ENCODE data around the gene TAOK3. TPM values are rescaled to one million over a fixed set of nuclear protein-coding genes. Genes with fewer than 3 reads are reported as not detected.

Gene TAOK3
- total and polyA plus RNA-seq, 10 of the 15 experiments (the other 5 are each of a cell fraction or from before 2014, with no cell fraction given), result 41.3 to 131 (median 57.8) TPM

DNA sequence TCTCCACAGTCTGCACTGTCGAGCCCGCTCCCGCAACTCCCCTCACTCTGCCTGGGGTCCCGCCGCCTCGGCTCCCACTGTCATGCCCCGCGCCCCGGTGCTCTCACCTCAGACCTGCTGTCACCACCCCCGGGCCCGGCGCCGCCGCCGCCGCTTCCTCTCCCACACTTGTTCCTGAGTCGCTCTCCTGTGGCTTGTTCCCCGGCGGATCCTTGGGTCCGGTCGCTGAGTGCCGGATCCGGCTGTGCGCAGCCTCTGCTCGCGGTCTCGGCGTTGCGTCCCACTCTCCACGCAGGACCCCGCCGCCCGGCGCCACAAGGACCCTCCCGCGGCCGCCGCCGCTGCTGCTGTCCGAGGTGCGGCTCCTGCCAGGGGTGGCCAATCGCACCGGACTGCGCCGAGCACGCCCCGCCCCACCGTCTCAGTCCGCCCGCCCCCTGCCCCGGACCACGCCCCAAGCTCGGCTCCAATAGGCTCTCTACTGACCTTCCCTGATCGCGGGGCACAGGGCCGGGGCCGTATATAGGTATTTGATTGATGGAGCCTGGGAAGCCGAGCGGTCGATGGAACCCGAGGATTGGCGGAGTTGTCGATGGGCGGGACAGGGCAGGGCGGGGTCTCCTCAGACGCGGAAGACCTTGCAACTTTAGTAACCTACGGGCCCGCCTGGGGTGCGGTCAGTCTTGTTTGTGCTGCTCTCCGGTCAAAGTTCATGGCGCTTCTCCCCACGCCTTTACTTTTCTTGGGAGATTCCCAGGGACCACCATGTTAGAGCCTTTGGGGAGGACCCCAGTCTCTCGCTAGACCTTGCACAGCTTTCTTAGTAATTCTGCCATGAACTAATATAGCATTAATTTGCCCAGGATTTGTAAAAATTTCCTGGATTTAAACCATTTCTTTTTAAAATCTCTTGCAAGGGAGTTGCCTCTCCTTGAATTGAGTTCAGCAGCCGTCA, at the start of gene TAOK3 (continued):
- TF ChIP-seq IRF4 (IDR thresholded peaks at IDR 0.05; ENCODE audit: low read depth, low read length) (0 out of 2 replicates have a peak, but pooled peaks have one; percentile 8), IKZF1 (conservative IDR thresholded peaks at IDR 0.05) (peak; percentile 77), JUNB (IDR thresholded peaks at IDR 0.05) (no peak), DPF2 (IDR thresholded peaks at IDR 0.05) (peak; percentile 68), ZBED1 (IDR thresholded peaks at IDR 0.05; ENCODE audit: borderline replicate concordance) (no peak), YBX1 (IDR thresholded peaks at IDR 0.05) (no peak), RAD21 (IDR thresholded peaks at IDR 0.05; ENCODE audit: insufficient read depth, low read depth, low read length) (no peak), SREBF1 (IDR thresholded peaks at IDR 0.05; ENCODE audit: low read length) (no peak), CREB1 (IDR thresholded peaks at IDR 0.05; ENCODE audit: low read depth) (peak; percentile 62; the same call in 1 of the 2 replicates), ESRRA (IDR thresholded peaks at IDR 0.05; ENCODE audit: low read length) (no peak), HCFC1 (IDR thresholded peaks at IDR 0.05; ENCODE audit: low read length) (peak; percentile 72), SP1 (IDR thresholded peaks at IDR 0.05; ENCODE audit: low read depth, low read length) (peak; percentile 92), ZNF384 (IDR thresholded peaks at IDR 0.05; ENCODE audit: borderline replicate concordance, low read depth, low read length) (no peak), CREM (IDR thresholded peaks at IDR 0.05; ENCODE audit: low read depth) (peak; percentile 38; the same call in 1 of the 2 replicates), TAF1 (IDR thresholded peaks at IDR 0.05; ENCODE audit: borderline replicate concordance, low read depth, low read length) (peak; percentile 98), MYC (IDR thresholded peaks at IDR 0.05; ENCODE audit: insufficient read depth, insufficient read length, insufficient replicate concordance, low read length, severe bottlenecking) (peak; percentile 58), FOXK2 (IDR thresholded peaks at IDR 0.05) (peak; percentile 78), NFIC (IDR thresholded peaks at IDR 0.05; ENCODE audit: low read depth, low read length) (no peak), BRCA1 (IDR thresholded peaks at IDR 0.05; ENCODE audit: low read depth, low read length) (no peak), ATF7 (IDR thresholded peaks at IDR 0.05; ENCODE audit: low read depth) (no peak)
- TF ChIP-seq, protein P1, sequence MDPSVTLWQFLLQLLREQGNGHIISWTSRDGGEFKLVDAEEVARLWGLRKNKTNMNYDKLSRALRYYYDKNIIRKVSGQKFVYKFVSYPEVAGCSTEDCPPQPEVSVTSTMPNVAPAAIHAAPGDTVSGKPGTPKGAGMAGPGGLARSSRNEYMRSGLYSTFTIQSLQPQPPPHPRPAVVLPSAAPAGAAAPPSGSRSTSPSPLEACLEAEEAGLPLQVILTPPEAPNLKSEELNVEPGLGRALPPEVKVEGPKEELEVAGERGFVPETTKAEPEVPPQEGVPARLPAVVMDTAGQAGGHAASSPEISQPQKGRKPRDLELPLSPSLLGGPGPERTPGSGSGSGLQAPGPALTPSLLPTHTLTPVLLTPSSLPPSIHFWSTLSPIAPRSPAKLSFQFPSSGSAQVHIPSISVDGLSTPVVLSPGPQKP (IDR thresholded peaks at IDR 0.05; ENCODE audit: low read depth, low read length), result peak; percentile 59; the same call in 1 of the 2 replicates
- TF ChIP-seq, protein P2, sequence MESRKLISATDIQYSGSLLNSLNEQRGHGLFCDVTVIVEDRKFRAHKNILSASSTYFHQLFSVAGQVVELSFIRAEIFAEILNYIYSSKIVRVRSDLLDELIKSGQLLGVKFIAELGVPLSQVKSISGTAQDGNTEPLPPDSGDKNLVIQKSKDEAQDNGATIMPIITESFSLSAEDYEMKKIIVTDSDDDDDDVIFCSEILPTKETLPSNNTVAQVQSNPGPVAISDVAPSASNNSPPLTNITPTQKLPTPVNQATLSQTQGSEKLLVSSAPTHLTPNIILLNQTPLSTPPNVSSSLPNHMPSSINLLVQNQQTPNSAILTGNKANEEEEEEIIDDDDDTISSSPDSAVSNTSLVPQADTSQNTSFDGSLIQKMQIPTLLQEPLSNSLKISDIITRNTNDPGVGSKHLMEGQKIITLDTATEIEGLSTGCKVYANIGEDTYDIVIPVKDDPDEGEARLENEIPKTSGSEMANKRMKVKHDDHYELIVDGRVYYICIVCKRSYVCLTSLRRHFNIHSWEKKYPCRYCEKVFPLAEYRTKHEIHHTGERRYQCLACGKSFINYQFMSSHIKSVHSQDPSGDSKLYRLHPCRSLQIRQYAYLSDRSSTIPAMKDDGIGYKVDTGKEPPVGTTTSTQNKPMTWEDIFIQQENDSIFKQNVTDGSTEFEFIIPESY (IDR thresholded peaks at IDR 0.05), result no peak
- TF ChIP-seq, protein P3, sequence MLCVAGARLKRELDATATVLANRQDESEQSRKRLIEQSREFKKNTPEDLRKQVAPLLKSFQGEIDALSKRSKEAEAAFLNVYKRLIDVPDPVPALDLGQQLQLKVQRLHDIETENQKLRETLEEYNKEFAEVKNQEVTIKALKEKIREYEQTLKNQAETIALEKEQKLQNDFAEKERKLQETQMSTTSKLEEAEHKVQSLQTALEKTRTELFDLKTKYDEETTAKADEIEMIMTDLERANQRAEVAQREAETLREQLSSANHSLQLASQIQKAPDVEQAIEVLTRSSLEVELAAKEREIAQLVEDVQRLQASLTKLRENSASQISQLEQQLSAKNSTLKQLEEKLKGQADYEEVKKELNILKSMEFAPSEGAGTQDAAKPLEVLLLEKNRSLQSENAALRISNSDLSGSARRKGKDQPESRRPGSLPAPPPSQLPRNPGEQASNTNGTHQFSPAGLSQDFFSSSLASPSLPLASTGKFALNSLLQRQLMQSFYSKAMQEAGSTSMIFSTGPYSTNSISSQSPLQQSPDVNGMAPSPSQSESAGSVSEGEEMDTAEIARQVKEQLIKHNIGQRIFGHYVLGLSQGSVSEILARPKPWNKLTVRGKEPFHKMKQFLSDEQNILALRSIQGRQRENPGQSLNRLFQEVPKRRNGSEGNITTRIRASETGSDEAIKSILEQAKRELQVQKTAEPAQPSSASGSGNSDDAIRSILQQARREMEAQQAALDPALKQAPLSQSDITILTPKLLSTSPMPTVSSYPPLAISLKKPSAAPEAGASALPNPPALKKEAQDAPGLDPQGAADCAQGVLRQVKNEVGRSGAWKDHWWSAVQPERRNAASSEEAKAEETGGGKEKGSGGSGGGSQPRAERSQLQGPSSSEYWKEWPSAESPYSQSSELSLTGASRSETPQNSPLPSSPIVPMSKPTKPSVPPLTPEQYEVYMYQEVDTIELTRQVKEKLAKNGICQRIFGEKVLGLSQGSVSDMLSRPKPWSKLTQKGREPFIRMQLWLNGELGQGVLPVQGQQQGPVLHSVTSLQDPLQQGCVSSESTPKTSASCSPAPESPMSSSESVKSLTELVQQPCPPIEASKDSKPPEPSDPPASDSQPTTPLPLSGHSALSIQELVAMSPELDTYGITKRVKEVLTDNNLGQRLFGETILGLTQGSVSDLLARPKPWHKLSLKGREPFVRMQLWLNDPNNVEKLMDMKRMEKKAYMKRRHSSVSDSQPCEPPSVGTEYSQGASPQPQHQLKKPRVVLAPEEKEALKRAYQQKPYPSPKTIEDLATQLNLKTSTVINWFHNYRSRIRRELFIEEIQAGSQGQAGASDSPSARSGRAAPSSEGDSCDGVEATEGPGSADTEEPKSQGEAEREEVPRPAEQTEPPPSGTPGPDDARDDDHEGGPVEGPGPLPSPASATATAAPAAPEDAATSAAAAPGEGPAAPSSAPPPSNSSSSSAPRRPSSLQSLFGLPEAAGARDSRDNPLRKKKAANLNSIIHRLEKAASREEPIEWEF (IDR thresholded peaks at IDR 0.05; ENCODE audit: insufficient replicate concordance, low read depth, low read length), result peak; percentile 98
